ENCODE results near the gene MICALL1. TPM values are rescaled to one million over a fixed set of nuclear protein-coding genes. Genes with fewer than 3 reads are reported as not detected.

Gene MICALL1
- total and polyA plus RNA-seq, 9 of the 15 experiments (the other 6 are each of a cell fraction or from before 2014, with no cell fraction given) = 0.32 to 21.5 (median 6.1) TPM

DNA sequence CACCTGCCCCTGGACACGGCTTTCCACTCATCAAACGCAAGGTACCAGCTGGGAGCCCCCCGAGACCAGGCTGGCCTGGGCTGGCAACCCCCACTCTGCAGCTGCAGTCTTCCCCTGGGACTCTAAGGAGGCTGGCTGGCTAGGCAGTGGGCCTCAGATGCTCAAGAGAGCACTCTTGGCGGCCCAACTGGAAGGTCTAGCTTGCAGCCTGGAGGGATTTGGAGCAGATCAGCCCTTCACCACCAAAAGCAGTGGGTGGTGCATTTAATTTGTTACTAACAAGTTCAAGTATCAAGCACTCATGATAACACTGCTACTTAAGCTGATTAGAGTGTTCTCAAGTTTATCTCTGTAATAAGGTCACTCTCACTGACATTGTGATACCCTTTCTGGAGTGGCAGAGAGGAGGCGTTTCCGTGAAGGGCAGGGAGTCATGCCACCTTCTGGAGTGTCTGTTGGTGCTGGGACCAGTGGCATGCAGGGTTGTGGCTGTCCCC, 25.8 kb downstream of the MICALL1 start:
- no peak overlapping the region for H3K4me2 ChIP-seq (ENCODE audit: insufficient read depth, low read length)
- DNase-seq (ENCODE audit: extremely low read depth in 1 of 4, low spot score in 3 of 4) (no peak), ATAC-seq (no peak), FAIRE-seq (no peak)
- TF ChIP-seq ZNF77 (CRISPR knock-in tag; IDR thresholded peaks at IDR 0.05) (no peak), DACH1 (IDR thresholded peaks at IDR 0.05; ENCODE audit: partially characterized antibody) (no peak), HDAC1 (IDR thresholded peaks at IDR 0.05) (no peak), RBFOX2 (IDR thresholded peaks at IDR 0.05; ENCODE audit: low read depth, low read length) (no peak), SREBF1 (IDR thresholded peaks at IDR 0.05; ENCODE audit: borderline replicate concordance, low read depth, low read length) (no peak), SIX5 (IDR thresholded peaks at IDR 0.05; ENCODE audit: borderline replicate concordance in 1 of 2, insufficient read depth in 1 of 2, low read depth in 1 of 2, low read length in 2 of 2) (no peak), ZNF592 (IDR thresholded peaks at IDR 0.05) (no peak), NCOA1 (IDR thresholded peaks at IDR 0.05; ENCODE audit: low read depth) (no peak), ETS2 (tag; IDR thresholded peaks at IDR 0.05; ENCODE audit: borderline replicate concordance, poor library complexity, severe bottlenecking) (no peak), CBX5 (IDR thresholded peaks at IDR 0.05; ENCODE audit: borderline replicate concordance, low read depth) (no peak), DIDO1 (tag; IDR thresholded peaks at IDR 0.05; ENCODE audit: low read depth) (no peak)
- TF ChIP-seq, protein P1, sequence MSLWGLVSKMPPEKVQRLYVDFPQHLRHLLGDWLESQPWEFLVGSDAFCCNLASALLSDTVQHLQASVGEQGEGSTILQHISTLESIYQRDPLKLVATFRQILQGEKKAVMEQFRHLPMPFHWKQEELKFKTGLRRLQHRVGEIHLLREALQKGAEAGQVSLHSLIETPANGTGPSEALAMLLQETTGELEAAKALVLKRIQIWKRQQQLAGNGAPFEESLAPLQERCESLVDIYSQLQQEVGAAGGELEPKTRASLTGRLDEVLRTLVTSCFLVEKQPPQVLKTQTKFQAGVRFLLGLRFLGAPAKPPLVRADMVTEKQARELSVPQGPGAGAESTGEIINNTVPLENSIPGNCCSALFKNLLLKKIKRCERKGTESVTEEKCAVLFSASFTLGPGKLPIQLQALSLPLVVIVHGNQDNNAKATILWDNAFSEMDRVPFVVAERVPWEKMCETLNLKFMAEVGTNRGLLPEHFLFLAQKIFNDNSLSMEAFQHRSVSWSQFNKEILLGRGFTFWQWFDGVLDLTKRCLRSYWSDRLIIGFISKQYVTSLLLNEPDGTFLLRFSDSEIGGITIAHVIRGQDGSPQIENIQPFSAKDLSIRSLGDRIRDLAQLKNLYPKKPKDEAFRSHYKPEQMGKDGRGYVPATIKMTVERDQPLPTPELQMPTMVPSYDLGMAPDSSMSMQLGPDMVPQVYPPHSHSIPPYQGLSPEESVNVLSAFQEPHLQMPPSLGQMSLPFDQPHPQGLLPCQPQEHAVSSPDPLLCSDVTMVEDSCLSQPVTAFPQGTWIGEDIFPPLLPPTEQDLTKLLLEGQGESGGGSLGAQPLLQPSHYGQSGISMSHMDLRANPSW (CRISPR knock-in tag; IDR thresholded peaks at IDR 0.05) = no peak
- TF ChIP-seq, protein P2, sequence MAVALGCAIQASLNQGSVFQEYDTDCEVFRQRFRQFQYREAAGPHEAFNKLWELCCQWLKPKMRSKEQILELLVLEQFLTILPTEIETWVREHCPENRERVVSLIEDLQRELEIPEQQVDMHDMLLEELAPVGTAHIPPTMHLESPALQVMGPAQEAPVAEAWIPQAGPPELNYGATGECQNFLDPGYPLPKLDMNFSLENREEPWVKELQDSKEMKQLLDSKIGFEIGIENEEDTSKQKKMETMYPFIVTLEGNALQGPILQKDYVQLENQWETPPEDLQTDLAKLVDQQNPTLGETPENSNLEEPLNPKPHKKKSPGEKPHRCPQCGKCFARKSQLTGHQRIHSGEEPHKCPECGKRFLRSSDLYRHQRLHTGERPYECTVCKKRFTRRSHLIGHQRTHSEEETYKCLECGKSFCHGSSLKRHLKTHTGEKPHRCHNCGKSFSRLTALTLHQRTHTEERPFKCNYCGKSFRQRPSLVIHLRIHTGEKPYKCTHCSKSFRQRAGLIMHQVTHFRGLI (CRISPR knock-in tag; IDR thresholded peaks at IDR 0.05) = no peak
- H4K20me1 ChIP-seq (replicated peaks; ENCODE audit: control insufficient read depth, insufficient read depth, low read length) = no peaks in the 10 kb centered on the region
- POLR2A ChIA-PET = interaction anchor here (0.5 to 2.0 kb wide), 3 partner anchors 22 to 370 kb away, joined by 3 to 4 read pairs (median 4); no protein-coding TSS in a partner anchor
- H2AFZ ChIP-seq (ENCODE audit: low read depth, low read length) = no peak overlapping the region
- in situ Hi-C loops (cut with MboI) (no loop called here), intact Hi-C loops (cut with micrococcal nuclease) (no loop called here)
- H3K36me3 ChIP-seq (ENCODE audit: control insufficient read depth, insufficient read depth, low read length) = peaks cover 11% of the 10 kb centered on the region; the same call in 1 of the 3 replicates
- peaks cover 9 to 28% of the 10 kb centered on the region in 2 experiments; a peak in 4 of 5 replicates for H3K4me1 ChIP-seq (replicated peaks in 1 of 2; ENCODE audit: control insufficient read depth in 2 of 2, insufficient read depth in 2 of 2, low read length in 2 of 2)
- H3K9me3 ChIP-seq (replicated peaks; ENCODE audit: control insufficient read depth, insufficient read depth, low read depth, low read length) = no peaks in the 10 kb centered on the region
- H3K27me3 ChIP-seq (ENCODE audit: control insufficient read depth in 2 of 2, insufficient read depth in 2 of 2, low read length in 2 of 2) = no peaks in the 10 kb centered on the region
- H3K9me1 ChIP-seq (ENCODE audit: control insufficient read depth, insufficient read depth, low read length) = no peaks in the 10 kb centered on the region
- H3K27ac ChIP-seq (ENCODE audit: extremely low read depth, low read depth, low read length) = no peak overlapping the region
- no peaks in the 10 kb centered on the region for H3K79me2 ChIP-seq (ENCODE audit: control insufficient read depth, insufficient read depth, low read length)
- H3K9ac ChIP-seq (ENCODE audit: insufficient read depth in 1 of 2, low read depth in 2 of 2, low read length in 2 of 2) = no peak overlapping the region; a peak in 1 of 4 replicates
- CTCF ChIA-PET (ENCODE audit: low intra/inter-chr PET ratio) = no interaction called here
- H3K4me3 ChIP-seq = no peak overlapping the region
- WGBS (ENCODE audit: insufficient coverage, low coverage, missing lambda C conversion rate) = 80% methylated on average over 4 of the region's 6 CpGs
- BruUV-seq (replicated peaks) = no TSS peak

All from K562 (cell line).